HepG2 (cell line): Measurements from ENCODE around the gene ASAP2. TPM values are rescaled to one million over a fixed set of nuclear protein-coding genes. Genes with fewer than 3 reads are reported as not detected.

Experiments
- ATAC-seq: fragments of 200-7000 bp; cut with Tn5 transposase; 3 replicates; pipeline ENCODE4 v1.9.1; 2020; ENCODE audit warnings: mild to moderate bottlenecking, moderate library complexity
- BruUV-seq: library from RNA; stranded (reverse); fragments of 400-500 nt; replicated peaks from 2 replicates; lab custom pipeline; 2021; lab: Mats Ljungman, UMichigan
- CTCF ChIA-PET: fragments of 300-600 bp; formaldehyde crosslinking; extraction: SDS; loops from one replicate; lab custom pipeline; 2021; ENCODE audit warnings: low total read pairs, inconsistent platforms, low intra/inter-chr PET ratio; lab: Yijun Ruan, JAX
- POLR2A ChIA-PET: fragments of 350-600 bp; sonication (Branson Sonifier 250); formaldehyde crosslinking; loops from one replicate; lab custom pipeline; 2020; ENCODE audit warnings: antibody characterized with exemption, inconsistent platforms; lab: Yijun Ruan, JAX
- DNase-seq: peaks from one replicate; pipeline ENCODE4 v3.0.0-alpha.2; 2015; ENCODE audit warnings: low spot score
- FAIRE-seq: peaks from 3 replicates; lab custom pipeline; 2011; peaks lifted over from hg19 to GRCh38; lab: Jason Lieb, UNC
- H2AFZ ChIP-seq: one replicate; pipeline ENCODE4 v1.6.1; 2011; ENCODE audit warnings: low read length, inconsistent platforms
- H3K27ac ChIP-seq: fragments of 300-600 bp; 3 replicates; pipeline ENCODE4 v1.8.0; 2011; ENCODE audit warnings: mixed run types, mild to moderate bottlenecking, mixed read lengths, low read length, inconsistent platforms; ENCODE audit not compliant: insufficient read depth; ENCODE audit errors: extremely low read length
- H3K27me3 ChIP-seq, 2 experiments: fragments of 200-600 bp in 1 of 2; 2 replicates in 1 of 2; 3 replicates in 1 of 2; pipeline versions ENCODE4 v1.6.0 to v1.8.0; 2011; ENCODE audit warnings: low read length in 2 of 2, mild to moderate bottlenecking in 2 of 2, moderate library complexity in 2 of 2, inconsistent platforms in 1 of 2; ENCODE audit not compliant: insufficient read depth in 2 of 2, control insufficient read depth in 1 of 2
- H3K36me3 ChIP-seq, 2 experiments: fragments of 200-600 bp in 1 of 2; replicated peaks in 1 of 2; 2 replicates in 1 of 2; 3 replicates in 1 of 2; pipeline versions ENCODE4 v1.5.1 to v1.8.0; 2011; ENCODE audit warnings: low read length in 2 of 2, inconsistent platforms in 1 of 2; ENCODE audit not compliant: insufficient read depth in 2 of 2, control insufficient read depth in 1 of 2
- H3K4me1 ChIP-seq: 2 replicates; pipeline ENCODE4 v1.5.1; 2012; ENCODE audit warnings: low read length, inconsistent platforms; ENCODE audit not compliant: insufficient read depth
- H3K4me2 ChIP-seq: 2 replicates; pipeline ENCODE4 v1.6.0; 2011; ENCODE audit warnings: low read depth, low read length, inconsistent platforms
- H3K4me3 ChIP-seq, 3 experiments: fragments of 200-600 bp in 1 of 3; sonication (generic), shearing (Covaris generic) in 1 of 3; replicated peaks in 1 of 3; 2 replicates each; pipeline ENCODE4 v1.5.1; 2011 to 2016; ENCODE audit warnings: low read length in 3 of 3, inconsistent platforms in 2 of 3, low read depth in 2 of 3, mild to moderate bottlenecking in 2 of 3, control low read depth in 1 of 3, mixed read lengths in 1 of 3; ENCODE audit not compliant: insufficient read depth in 1 of 3
- H3K79me2 ChIP-seq: one replicate; pipeline ENCODE4 v1.6.1; 2011; ENCODE audit warnings: low read length, inconsistent platforms; ENCODE audit not compliant: insufficient read depth
- H3K9ac ChIP-seq: 2 replicates; pipeline ENCODE4 v1.6.0; 2011; ENCODE audit warnings: mild to moderate bottlenecking, low read depth, low read length, inconsistent platforms; ENCODE audit not compliant: insufficient read depth
- H3K9me3 ChIP-seq: 2 replicates; pipeline ENCODE4 v1.5.1; 2012; ENCODE audit warnings: mild to moderate bottlenecking, low read length
- H4K20me1 ChIP-seq: 2 replicates; pipeline ENCODE4 v1.6.0; 2011; ENCODE audit warnings: inconsistent platforms, mild to moderate bottlenecking, low read length, moderate library complexity; ENCODE audit not compliant: insufficient read depth
- ZMAT5 ChIP-seq: sonication (generic); formaldehyde crosslinking; IDR thresholded peaks from 2 replicates; pipeline ENCODE4 v1.5.0; 2020; ENCODE audit warnings: mild to moderate bottlenecking, low read depth, missing genetic modification reagents, borderline replicate concordance
- ZNF253 ChIP-seq: sonication (generic); formaldehyde crosslinking; IDR thresholded peaks from 2 replicates; pipeline ENCODE4 v1.8.0; 2022; ENCODE audit warnings: mild to moderate bottlenecking, missing genetic modification reagents, borderline replicate concordance
- ZNF784 ChIP-seq: sonication (generic); formaldehyde crosslinking; IDR thresholded peaks from 2 replicates; pipeline ENCODE4 v1.5.1; 2020; ENCODE audit warnings: missing genetic modification reagents, mild to moderate bottlenecking, borderline replicate concordance
- WGBS: methylation state at CpG from one replicate; pipeline ENCODE4 v1.1.6; 2017; ENCODE audit warnings: low lambda C conversion rate; 5-methylcytosine and 5-hydroxymethylcytosine counted together
- in situ Hi-C: cut with HindIII; loops from 2 replicates; pipeline ENCODE4 v1.10.0; 2017; ENCODE audit warnings: low pct_unique_long_range_greater_than_20kb; ENCODE audit not compliant: extremely low pct_ligation_motif_present
- intact Hi-C: fragments of 100-400 bp; cut with micrococcal nuclease; formaldehyde crosslinking; loops from one replicate; pipeline ENCODE4 v1.10.0; 2022; ENCODE audit not compliant: unreplicated experiment
- polyA plus RNA-seq, 8 experiments: library from polyadenylated mRNA; depleted of rRNA in 3 of 8; stranded (reverse) in 7 of 8; unstranded in 1 of 8; fragments of >200 nt; fragmentation: Illumina TruSeq in 4 of 8; extraction: Trizol in 4 of 8; gene quantifications; 2 replicates each; pipeline versions ENCODE4 v1.2.1 to v1.2.3, GENCODE V29; 2011 to 2016; ENCODE audit warnings: low read depth in 4 of 8, missing spikeins in 1 of 8, mixed read lengths in 1 of 8; ENCODE audit not compliant: insufficient read depth in 1 of 8
- total RNA-seq, 5 experiments: library from RNA; depleted of rRNA; stranded (reverse); fragments of >200 nt; fragmentation: Illumina TruSeq; extraction: Trizol; gene quantifications; 2 replicates each; pipeline ENCODE4 v1.2.3, GENCODE V29; 2016; ENCODE audit warnings: low read depth in 1 of 5
- TF ChIP-seq, protein P1 (sequence below): sonication (generic); formaldehyde crosslinking; IDR thresholded peaks from 2 replicates; pipeline ENCODE4 v1.4.0; 2020; ENCODE audit warnings: missing genetic modification reagents
- TF ChIP-seq, protein P2 (sequence below): sonication (generic); formaldehyde crosslinking; IDR thresholded peaks from 2 replicates; pipeline ENCODE4 v1.9.0; 2022; ENCODE audit warnings: missing genetic modification reagents, mild to moderate bottlenecking, borderline replicate concordance
- TF ChIP-seq, protein P3 (sequence below): sonication (generic); formaldehyde crosslinking; IDR thresholded peaks from 2 replicates; pipeline ENCODE4 v1.5.0; 2020; ENCODE audit warnings: mild to moderate bottlenecking, missing genetic modification reagents, moderate library complexity

ASAP2 gene
- total and polyA plus RNA-seq, 2 of the 13 experiments (the other 11 are each of a cell fraction or from before 2014, with no cell fraction given): 7.3 to 22.3 TPM

DNA sequence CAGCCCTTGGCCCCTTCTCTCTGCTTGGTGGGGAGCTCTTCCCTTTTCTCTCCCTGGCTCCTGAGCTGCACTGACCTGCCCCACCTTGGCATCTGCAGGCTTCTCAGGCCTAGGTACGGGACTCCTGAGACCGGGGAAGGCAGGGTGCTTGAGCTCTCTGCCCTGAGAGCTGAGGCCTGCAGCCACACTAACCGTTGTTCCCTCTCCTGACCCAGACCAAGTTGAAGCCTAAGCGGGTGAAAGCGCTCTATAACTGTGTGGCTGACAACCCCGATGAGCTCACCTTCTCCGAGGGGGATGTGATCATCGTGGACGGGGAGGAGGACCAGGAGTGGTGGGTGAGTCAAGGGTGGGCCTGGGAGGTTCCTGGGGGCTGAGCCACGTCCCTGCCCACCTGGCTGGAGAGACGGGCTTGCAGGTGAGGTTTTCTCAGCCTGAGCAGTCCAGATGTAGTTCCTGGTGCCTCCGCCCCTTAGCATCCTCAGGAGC is 194.5 kb downstream of the ASAP2 start:
- TF ChIP-seq ZNF253 (CRISPR knock-in tag) (0 out of 2 replicates have a peak, but pooled peaks have one; percentile 33), ZMAT5 (no peak)
- TF ChIP-seq, protein P1, sequence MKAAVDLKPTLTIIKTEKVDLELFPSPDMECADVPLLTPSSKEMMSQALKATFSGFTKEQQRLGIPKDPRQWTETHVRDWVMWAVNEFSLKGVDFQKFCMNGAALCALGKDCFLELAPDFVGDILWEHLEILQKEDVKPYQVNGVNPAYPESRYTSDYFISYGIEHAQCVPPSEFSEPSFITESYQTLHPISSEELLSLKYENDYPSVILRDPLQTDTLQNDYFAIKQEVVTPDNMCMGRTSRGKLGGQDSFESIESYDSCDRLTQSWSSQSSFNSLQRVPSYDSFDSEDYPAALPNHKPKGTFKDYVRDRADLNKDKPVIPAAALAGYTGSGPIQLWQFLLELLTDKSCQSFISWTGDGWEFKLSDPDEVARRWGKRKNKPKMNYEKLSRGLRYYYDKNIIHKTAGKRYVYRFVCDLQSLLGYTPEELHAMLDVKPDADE (CRISPR knock-in tag): no peak
- TF ChIP-seq, all 625 proteins: peak for 1
- H3K9ac ChIP-seq: no peak overlapping the region
- ChIA-PET CTCF (no interaction called here), POLR2A (interaction anchor here (1.2 kb wide), 1 partner anchor 14 kb away, joined by 3 read pairs; no protein-coding TSS in a partner anchor)
- H3K27ac ChIP-seq: no peak overlapping the region
- no peak for FAIRE-seq
- no peaks in the 10 kb centered on the region for H3K9me3 ChIP-seq
- H3K4me3 ChIP-seq: no peak overlapping the region
- no peak overlapping the region for H3K4me2 ChIP-seq
- in situ Hi-C loops (no loop called here), intact Hi-C loops (no loop called here)
- no TSS peak for BruUV-seq
- peaks cover 11% of the 10 kb centered on the region; the same call in 1 of the 2 replicates for H3K4me1 ChIP-seq
- ATAC-seq: peak; percentile 14
- H3K27me3 ChIP-seq: no peaks in the 10 kb centered on the region
- H3K79me2 ChIP-seq: no peaks in the 10 kb centered on the region
- no peak for DNase-seq
- H4K20me1 ChIP-seq: no peaks in the 10 kb centered on the region
- WGBS: 99% methylated on average over 9 of the region's 12 CpGs
- peaks cover 13 to 16% of the 10 kb centered on the region in 2 experiments; a peak in 4 of 5 replicates for H3K36me3 ChIP-seq
- no peak overlapping the region for H2AFZ ChIP-seq

- H3K36me3 ChIP-seq: peaks cover 12 to 16% of the 10 kb centered on the region in 2 experiments
- POLR2A ChIA-PET: interaction anchor here (1.2 kb wide), 1 partner anchor 15 kb away, joined by 3 read pairs; no protein-coding TSS in a partner anchor
- H3K9ac ChIP-seq: no peak overlapping the region
- FAIRE-seq (no peak), ATAC-seq (peak; percentile 40), DNase-seq (no peak)
- no peak overlapping the region for H2AFZ ChIP-seq
- H3K79me2 ChIP-seq: no peaks in the 10 kb centered on the region
- no peaks in the 10 kb centered on the region for H3K9me3 ChIP-seq
- no peak for TF ChIP-seq ZNF784 (CRISPR knock-in tag)
- TF ChIP-seq, protein P2, sequence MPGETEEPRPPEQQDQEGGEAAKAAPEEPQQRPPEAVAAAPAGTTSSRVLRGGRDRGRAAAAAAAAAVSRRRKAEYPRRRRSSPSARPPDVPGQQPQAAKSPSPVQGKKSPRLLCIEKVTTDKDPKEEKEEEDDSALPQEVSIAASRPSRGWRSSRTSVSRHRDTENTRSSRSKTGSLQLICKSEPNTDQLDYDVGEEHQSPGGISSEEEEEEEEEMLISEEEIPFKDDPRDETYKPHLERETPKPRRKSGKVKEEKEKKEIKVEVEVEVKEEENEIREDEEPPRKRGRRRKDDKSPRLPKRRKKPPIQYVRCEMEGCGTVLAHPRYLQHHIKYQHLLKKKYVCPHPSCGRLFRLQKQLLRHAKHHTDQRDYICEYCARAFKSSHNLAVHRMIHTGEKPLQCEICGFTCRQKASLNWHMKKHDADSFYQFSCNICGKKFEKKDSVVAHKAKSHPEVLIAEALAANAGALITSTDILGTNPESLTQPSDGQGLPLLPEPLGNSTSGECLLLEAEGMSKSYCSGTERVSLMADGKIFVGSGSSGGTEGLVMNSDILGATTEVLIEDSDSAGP (CRISPR knock-in tag): 0 out of 2 replicates have a peak, but pooled peaks have one; percentile 34
- TF ChIP-seq, protein P3, sequence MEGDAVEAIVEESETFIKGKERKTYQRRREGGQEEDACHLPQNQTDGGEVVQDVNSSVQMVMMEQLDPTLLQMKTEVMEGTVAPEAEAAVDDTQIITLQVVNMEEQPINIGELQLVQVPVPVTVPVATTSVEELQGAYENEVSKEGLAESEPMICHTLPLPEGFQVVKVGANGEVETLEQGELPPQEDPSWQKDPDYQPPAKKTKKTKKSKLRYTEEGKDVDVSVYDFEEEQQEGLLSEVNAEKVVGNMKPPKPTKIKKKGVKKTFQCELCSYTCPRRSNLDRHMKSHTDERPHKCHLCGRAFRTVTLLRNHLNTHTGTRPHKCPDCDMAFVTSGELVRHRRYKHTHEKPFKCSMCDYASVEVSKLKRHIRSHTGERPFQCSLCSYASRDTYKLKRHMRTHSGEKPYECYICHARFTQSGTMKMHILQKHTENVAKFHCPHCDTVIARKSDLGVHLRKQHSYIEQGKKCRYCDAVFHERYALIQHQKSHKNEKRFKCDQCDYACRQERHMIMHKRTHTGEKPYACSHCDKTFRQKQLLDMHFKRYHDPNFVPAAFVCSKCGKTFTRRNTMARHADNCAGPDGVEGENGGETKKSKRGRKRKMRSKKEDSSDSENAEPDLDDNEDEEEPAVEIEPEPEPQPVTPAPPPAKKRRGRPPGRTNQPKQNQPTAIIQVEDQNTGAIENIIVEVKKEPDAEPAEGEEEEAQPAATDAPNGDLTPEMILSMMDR (CRISPR knock-in tag): peak; percentile 14; the same call in 1 of the 2 replicates
- intact Hi-C loops: no loop called here
- H3K27ac ChIP-seq: no peak overlapping the region
- CTCF ChIA-PET: no interaction called here
- no peaks in the 10 kb centered on the region for H4K20me1 ChIP-seq
- H3K4me2 ChIP-seq: no peak overlapping the region
- H3K4me3 ChIP-seq: no peak overlapping the region
- in situ Hi-C loops: no loop called here
- H3K27me3 ChIP-seq: no peaks in the 10 kb centered on the region
- H3K4me1 ChIP-seq: peaks cover 11% of the 10 kb centered on the region; the same call in 1 of the 2 replicates
- no TSS peak for BruUV-seq
- 96% methylated on average over 17 of the region's 19 CpGs for WGBS
These were observed 195.2 kb downstream of the ASAP2 start for GRCh38 chr2:9401646-9402371.
